ENCODE measurements around the gene RPH3AL. TPM values are rescaled to one million over a fixed set of nuclear protein-coding genes. Genes with fewer than 3 reads are reported as not detected.

The RPH3AL gene
- total RNA-seq, 1 donor from 2014 or later, result 16.9 TPM

DNA sequence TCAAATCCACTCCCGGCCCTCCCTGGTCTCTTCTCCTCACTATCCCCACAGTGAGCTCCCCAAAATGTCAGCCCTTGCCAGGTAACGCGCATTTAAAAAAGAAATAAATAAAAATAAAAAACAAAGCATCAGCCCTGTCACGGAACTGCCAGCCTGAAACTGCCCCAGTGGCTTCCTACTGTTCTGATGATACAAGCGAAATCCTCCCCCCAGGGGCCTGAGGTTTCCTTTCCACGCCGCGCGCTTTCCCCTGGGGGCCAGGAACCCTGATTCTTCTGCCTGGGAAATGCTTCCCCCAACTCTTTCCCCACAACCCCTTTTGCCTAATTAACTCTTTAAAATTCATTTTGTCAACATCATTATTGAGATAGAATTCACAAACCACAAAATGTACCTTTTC is 12.2 kb upstream of the RPH3AL start:
- DNase-seq (ENCODE audit: low spot score in 2 of 2, unreplicated experiment in 2 of 2), result no peak
- peaks cover 3% of the 10 kb centered on the region for H3K4me1 Mint-ChIP-seq

DNA sequence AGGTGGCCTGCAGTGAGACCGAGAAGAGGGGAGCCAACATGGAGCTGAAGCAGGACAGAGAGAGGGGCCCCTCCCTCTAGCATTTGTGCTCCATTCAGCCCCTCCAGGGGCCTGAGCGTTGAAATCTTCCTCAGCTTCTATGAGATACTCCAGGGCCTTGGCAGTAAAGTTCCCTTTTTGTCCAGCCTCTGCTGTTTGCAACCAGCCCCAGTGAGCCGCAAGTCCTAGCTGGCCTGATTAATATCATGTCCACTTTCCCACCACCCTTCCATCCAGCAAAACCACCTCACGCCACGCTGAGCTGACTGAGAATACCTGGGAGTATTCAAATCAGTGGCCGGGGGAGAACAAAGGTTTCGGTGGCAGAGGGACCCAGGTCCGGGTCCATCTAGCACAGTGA is 11.7 kb upstream of the RPH3AL start:
- TF ChIP-seq, protein P1, sequence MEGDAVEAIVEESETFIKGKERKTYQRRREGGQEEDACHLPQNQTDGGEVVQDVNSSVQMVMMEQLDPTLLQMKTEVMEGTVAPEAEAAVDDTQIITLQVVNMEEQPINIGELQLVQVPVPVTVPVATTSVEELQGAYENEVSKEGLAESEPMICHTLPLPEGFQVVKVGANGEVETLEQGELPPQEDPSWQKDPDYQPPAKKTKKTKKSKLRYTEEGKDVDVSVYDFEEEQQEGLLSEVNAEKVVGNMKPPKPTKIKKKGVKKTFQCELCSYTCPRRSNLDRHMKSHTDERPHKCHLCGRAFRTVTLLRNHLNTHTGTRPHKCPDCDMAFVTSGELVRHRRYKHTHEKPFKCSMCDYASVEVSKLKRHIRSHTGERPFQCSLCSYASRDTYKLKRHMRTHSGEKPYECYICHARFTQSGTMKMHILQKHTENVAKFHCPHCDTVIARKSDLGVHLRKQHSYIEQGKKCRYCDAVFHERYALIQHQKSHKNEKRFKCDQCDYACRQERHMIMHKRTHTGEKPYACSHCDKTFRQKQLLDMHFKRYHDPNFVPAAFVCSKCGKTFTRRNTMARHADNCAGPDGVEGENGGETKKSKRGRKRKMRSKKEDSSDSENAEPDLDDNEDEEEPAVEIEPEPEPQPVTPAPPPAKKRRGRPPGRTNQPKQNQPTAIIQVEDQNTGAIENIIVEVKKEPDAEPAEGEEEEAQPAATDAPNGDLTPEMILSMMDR (IDR thresholded peaks at IDR 0.05; ENCODE audit: unreplicated experiment), result no peak
- H3K27me3 Mint-ChIP-seq (ENCODE audit: low read depth), result no peaks in the 10 kb centered on the region
- peaks cover under 1% of the 10 kb centered on the region for H3K4me1 Mint-ChIP-seq
- H3K9me3 Mint-ChIP-seq, result peaks cover 12% of the 10 kb centered on the region
- no peak for DNase-seq (ENCODE audit: low spot score in 2 of 2, unreplicated experiment in 2 of 2)
- peaks cover 11% of the 10 kb centered on the region for H3K36me3 Mint-ChIP-seq
- no peak overlapping the region for H3K4me3 Mint-ChIP-seq
- no peak overlapping the region for H3K27ac Mint-ChIP-seq

More for the DNA sequence above, 12.2 kb upstream of the RPH3AL start:
- Mint-ChIP-seq H3K27me3 (ENCODE audit: low read depth) (no peaks in the 10 kb centered on the region), H3K4me3 (no peak overlapping the region), H3K36me3 (peaks cover 15% of the 10 kb centered on the region), H3K9me3 (peaks cover 17% of the 10 kb centered on the region), H3K27ac (no peak overlapping the region)
- TF ChIP-seq, protein P1 (IDR thresholded peaks at IDR 0.05; ENCODE audit: unreplicated experiment), result no peak

- H3K27me3 Mint-ChIP-seq (ENCODE audit: low read depth), result no peaks in the 10 kb centered on the region
Observed at GRCh38 chr17:362721-363120, 10.1 kb upstream of the RPH3AL start.

DNA sequence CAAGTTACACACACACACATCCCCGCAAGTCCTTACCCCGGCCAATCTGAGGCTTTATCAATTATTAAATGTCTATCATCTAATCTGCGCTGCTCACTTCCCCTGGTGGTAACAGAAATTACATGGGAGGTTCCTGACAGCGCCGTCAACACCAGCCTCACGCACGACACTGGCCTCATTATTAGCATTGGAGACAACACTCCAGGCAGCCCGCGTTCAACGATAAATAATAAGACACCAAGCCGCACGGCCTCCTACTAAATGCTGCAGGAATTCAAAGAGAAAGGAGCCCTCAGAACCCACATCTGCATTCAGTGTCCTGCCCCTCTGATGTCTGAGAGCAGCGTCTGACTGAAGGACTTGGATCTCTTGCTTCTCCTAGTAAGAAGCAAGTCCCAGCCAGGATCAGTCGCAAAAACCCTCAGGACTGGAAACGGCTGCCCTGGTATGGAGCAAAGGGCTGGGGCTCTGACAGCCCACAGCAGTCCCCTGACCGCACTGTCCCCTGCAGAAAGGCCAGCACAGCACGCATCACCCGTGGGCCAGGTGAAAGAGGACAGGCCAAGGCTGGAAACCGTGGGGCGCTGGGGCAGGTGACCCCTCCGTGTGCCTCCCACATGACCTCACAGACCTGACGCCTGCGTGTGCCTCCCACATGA is 7.6 kb upstream of the RPH3AL start:
- Mint-ChIP-seq H3K27ac (peak overlapping the region; percentile 28), H3K4me3 (no peak overlapping the region), H3K9me3 (no peaks in the 10 kb centered on the region), H3K27me3 (ENCODE audit: low read depth) (no peaks in the 10 kb centered on the region), H3K36me3 (peaks cover 4% of the 10 kb centered on the region), H3K4me1 (peaks cover 9% of the 10 kb centered on the region)
- DNase-seq (ENCODE audit: low spot score in 2 of 2, unreplicated experiment in 2 of 2), result no peak
- TF ChIP-seq, protein P1 (IDR thresholded peaks at IDR 0.05; ENCODE audit: unreplicated experiment), result no peak

More at GRCh38 chr17:362721-363120, 10.1 kb upstream of the RPH3AL start:
- TF ChIP-seq, protein P1 (IDR thresholded peaks at IDR 0.05; ENCODE audit: unreplicated experiment), result no peak
- no peak overlapping the region for H3K4me3 Mint-ChIP-seq
- H3K4me1 Mint-ChIP-seq, result peaks cover 5% of the 10 kb centered on the region
- no peak for DNase-seq (ENCODE audit: low spot score in 2 of 2, unreplicated experiment in 2 of 2)
- H3K27ac Mint-ChIP-seq, result no peak overlapping the region
- peaks cover 1% of the 10 kb centered on the region for H3K36me3 Mint-ChIP-seq
- H3K9me3 Mint-ChIP-seq, result peaks cover under 1% of the 10 kb centered on the region

DNA sequence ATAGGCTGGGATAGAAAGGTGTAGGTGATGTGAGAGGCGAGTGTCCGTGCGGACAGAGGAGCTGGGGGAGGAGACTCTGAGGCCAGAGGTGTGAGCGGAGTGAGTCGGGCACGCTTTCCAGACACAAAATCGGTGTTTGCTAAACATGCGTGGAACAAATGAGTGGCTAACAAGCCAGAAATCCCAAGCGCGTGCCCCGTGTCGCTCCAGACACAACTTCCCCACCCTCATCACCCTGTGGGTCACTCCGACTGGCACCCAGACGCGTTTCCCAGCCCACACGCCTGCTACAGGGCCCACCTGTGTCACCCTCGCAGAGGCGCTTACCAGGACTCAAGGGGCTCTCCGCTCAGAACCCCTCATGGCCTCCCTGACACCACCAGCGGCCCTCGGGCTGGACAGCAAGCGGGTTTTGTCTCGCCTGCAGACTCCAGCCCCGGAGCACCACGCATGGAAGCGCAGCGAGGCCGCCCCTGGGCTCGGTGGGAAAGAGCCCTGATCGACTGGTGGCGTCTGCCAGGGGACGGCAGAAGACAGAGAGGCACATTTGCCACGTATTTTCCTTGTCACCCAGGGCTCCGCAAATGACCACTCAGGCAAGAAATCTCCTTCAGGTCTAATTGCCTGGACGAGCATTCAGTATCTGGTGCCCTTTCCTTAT is 6.0 kb upstream of the RPH3AL start:
- Mint-ChIP-seq H3K27ac (peak overlapping the region; percentile 41), H3K27me3 (ENCODE audit: low read depth) (no peaks in the 10 kb centered on the region), H3K36me3 (peaks cover 4% of the 10 kb centered on the region), H3K4me3 (no peak overlapping the region), H3K4me1 (peaks cover 18% of the 10 kb centered on the region), H3K9me3 (no peaks in the 10 kb centered on the region)
- no peak for DNase-seq (ENCODE audit: low spot score in 2 of 2, unreplicated experiment in 2 of 2)
- TF ChIP-seq, protein P1 (IDR thresholded peaks at IDR 0.05; ENCODE audit: unreplicated experiment), result no peak

All from mesothelial cell of epicardium (in vitro differentiated cells).